Esophagus muscularis mucosa (tissue), 3 donors: Measurements from ENCODE around the gene CRKL.

Experiments used
- POLR2A ChIP-seq: fragments of 450-650 bp; IDR thresholded peaks from one replicate; pipeline ENCODE4 v1.6.1; 2017; ENCODE audit warnings: antibody characterized with exemption, moderate library complexity, mild to moderate bottlenecking, low read depth
- POLR2AphosphoS5 ChIP-seq, 2 donors: sonication (generic); formaldehyde crosslinking; IDR thresholded peaks; one replicate each; pipeline ENCODE4 v1.6.1; 2017; ENCODE audit warnings: antibody characterized with exemption in 2 of 2
- TF ChIP-seq, protein P1 (sequence below), 3 experiments: fragments of 200-600 bp in 2 of 3; fragments of 450-650 bp in 1 of 3; sonication (generic) in 2 of 3; IDR thresholded peaks; one replicate each; pipeline ENCODE4 v1.5.1; 2017 to 2019; ENCODE audit warnings: antibody characterized with exemption in 3 of 3, mild to moderate bottlenecking in 2 of 3, moderate library complexity in 1 of 3

DNA sequence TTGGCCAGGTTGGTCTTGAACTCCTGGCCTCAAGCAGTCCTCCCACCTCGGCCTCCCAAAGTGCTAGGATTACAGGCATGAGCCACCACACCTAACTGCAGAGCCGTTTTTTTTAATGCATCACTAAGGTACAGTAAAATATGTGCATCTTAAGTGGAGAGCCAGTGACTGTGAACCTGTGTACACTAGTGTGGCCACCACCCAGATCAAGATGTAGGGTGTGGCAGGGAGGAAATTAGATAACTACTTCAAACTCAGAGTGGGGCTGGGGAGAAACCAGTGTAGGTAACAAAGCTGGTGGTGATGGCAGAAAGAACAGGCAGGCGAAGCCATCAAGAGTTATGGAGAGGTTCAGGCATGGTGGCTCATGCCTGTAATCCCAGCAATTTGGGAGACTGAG, 44.0 kb upstream of the CRKL start:
- TF ChIP-seq, protein P1, sequence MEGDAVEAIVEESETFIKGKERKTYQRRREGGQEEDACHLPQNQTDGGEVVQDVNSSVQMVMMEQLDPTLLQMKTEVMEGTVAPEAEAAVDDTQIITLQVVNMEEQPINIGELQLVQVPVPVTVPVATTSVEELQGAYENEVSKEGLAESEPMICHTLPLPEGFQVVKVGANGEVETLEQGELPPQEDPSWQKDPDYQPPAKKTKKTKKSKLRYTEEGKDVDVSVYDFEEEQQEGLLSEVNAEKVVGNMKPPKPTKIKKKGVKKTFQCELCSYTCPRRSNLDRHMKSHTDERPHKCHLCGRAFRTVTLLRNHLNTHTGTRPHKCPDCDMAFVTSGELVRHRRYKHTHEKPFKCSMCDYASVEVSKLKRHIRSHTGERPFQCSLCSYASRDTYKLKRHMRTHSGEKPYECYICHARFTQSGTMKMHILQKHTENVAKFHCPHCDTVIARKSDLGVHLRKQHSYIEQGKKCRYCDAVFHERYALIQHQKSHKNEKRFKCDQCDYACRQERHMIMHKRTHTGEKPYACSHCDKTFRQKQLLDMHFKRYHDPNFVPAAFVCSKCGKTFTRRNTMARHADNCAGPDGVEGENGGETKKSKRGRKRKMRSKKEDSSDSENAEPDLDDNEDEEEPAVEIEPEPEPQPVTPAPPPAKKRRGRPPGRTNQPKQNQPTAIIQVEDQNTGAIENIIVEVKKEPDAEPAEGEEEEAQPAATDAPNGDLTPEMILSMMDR (IDR thresholded peaks at IDR 0.05): no peak
- TF ChIP-seq POLR2A (no peak), POLR2AphosphoS5 (IDR thresholded peaks at IDR 0.05) (no peak)
